Measurements from ENCODE around the gene GALNT12.

GALNT12 gene

GRCh38 chr9:98834386-98834785 is 26.9 kb downstream of the GALNT12 start:
- DNase-seq: no peak

- no peak for DNase-seq
These were observed 28.7 kb downstream of the GALNT12 start for GRCh38 chr9:98836206-98836605.

GRCh38 chr9:98837516-98837915 is 30.0 kb downstream of the GALNT12 start:
- DNase-seq: no peak

GRCh38 chr9:98838155-98838867 is 30.8 kb downstream of the GALNT12 start:
- no peak for DNase-seq

GRCh38 chr9:98838868-98839565 is 31.5 kb downstream of the GALNT12 start:
- no peak for DNase-seq

- DNase-seq: no peak
These were observed 32.3 kb downstream of the GALNT12 start for GRCh38 chr9:98839724-98840123.

- no peak for DNase-seq
These were observed 35.0 kb downstream of the GALNT12 start for GRCh38 chr9:98842510-98842909.

- DNase-seq: no peak
These were observed 38.6 kb downstream of the GALNT12 start for GRCh38 chr9:98846081-98846480.

- DNase-seq: no peak
These were observed 39.4 kb downstream of the GALNT12 start for GRCh38 chr9:98846879-98847278.

GRCh38 chr9:98848450-98849149 is 41.1 kb downstream of the GALNT12 start:
- peak; percentile 46 for DNase-seq

GRCh38 chr9:98849563-98849962 is 42.1 kb downstream of the GALNT12 start:
- DNase-seq: no peak

GRCh38 chr9:98850851-98851729 is 43.6 kb downstream of the GALNT12 start:
- DNase-seq: no peak

GRCh38 chr9:98851730-98852459 is 44.4 kb downstream of the GALNT12 start:
- no peak for DNase-seq

GRCh38 chr9:98852460-98852734 is 44.9 kb downstream of the GALNT12 start:
- no peak for DNase-seq

GRCh38 chr9:98852961-98853360 is 45.5 kb downstream of the GALNT12 start:
- DNase-seq: no peak

- no peak for DNase-seq
These were observed 46.8 kb downstream of the GALNT12 start for GRCh38 chr9:98854266-98854665.

- DNase-seq: no peak
These were observed 48.1 kb downstream of the GALNT12 start for GRCh38 chr9:98855592-98855991.

- no peak for DNase-seq
These were observed 49.5 kb downstream of the GALNT12 start for GRCh38 chr9:98856982-98857381.

- no peak for DNase-seq
These were observed 52.5 kb downstream of the GALNT12 start for GRCh38 chr9:98859941-98860340.

GRCh38 chr9:98860871-98861293 is 53.4 kb downstream of the GALNT12 start:
- no peak for DNase-seq

GRCh38 chr9:98861781-98862504 is 54.5 kb downstream of the GALNT12 start:
- DNase-seq: no peak

- no peak for DNase-seq
These were observed 55.5 kb downstream of the GALNT12 start for GRCh38 chr9:98862936-98863335.

Measured in NK-92 treated with Interleukin-12 subunit alpha and Interleukin-12 subunit beta, amount 100 ng/mL, for 24 hours (cell line).